Measurements from ENCODE around the gene NANOGP8.

NANOGP8 gene

GRCh38 chr15:35104526-35105147 lies 19.5 kb upstream of the NANOGP8 start:
- Histone ChIP-seq H3K4me2 (no peak overlapping the region), H3K4me3 (IDR thresholded peaks at IDR 0.05; ENCODE audit: insufficient read depth, low read depth, low read length) (no peak overlapping the region), H3K36me3 (ENCODE audit: insufficient read depth) (no peaks in the 10 kb centered on the region), H3K27me3 (ENCODE audit: insufficient read depth, low read depth) (no peaks in the 10 kb centered on the region), H3K79me2 (ENCODE audit: insufficient read depth, low read depth) (no peaks in the 10 kb centered on the region), H3K4me1 (ENCODE audit: low read depth, poor library complexity, severe bottlenecking) (peaks cover 7% of the 10 kb centered on the region), H3K27ac (no peak overlapping the region), H4K20me1 (ENCODE audit: insufficient read depth) (no peaks in the 10 kb centered on the region), H3K9ac (no peak overlapping the region), H2AFZ (ENCODE audit: low read depth) (no peak overlapping the region)
- no peak for TF ChIP-seq CTCF (conservative IDR thresholded peaks at IDR 0.05; ENCODE audit: low read depth, low read length)

GRCh38 chr15:35102186-35102585 lies 17.1 kb upstream of the NANOGP8 start:
- Histone ChIP-seq H3K36me3 (ENCODE audit: insufficient read depth) (no peaks in the 10 kb centered on the region), H2AFZ (ENCODE audit: low read depth) (no peak overlapping the region), H3K4me1 (ENCODE audit: low read depth, poor library complexity, severe bottlenecking) (peaks cover 7% of the 10 kb centered on the region), H3K27ac (no peak overlapping the region), H3K4me3 (IDR thresholded peaks at IDR 0.05; ENCODE audit: insufficient read depth, low read depth, low read length) (no peak overlapping the region), H3K27me3 (ENCODE audit: insufficient read depth, low read depth) (no peaks in the 10 kb centered on the region), H3K4me2 (no peak overlapping the region), H4K20me1 (ENCODE audit: insufficient read depth) (no peaks in the 10 kb centered on the region), H3K9ac (no peak overlapping the region), H3K79me2 (ENCODE audit: insufficient read depth, low read depth) (no peaks in the 10 kb centered on the region)
- no peak for TF ChIP-seq CTCF (conservative IDR thresholded peaks at IDR 0.05; ENCODE audit: low read depth, low read length)

GRCh38 chr15:35101335-35101734 lies 16.2 kb upstream of the NANOGP8 start:
- no peak for TF ChIP-seq CTCF (conservative IDR thresholded peaks at IDR 0.05; ENCODE audit: low read depth, low read length)
- no peaks in the 10 kb centered on the region for H3K27me3 ChIP-seq (ENCODE audit: insufficient read depth, low read depth)
- H3K79me2 ChIP-seq (ENCODE audit: insufficient read depth, low read depth): no peaks in the 10 kb centered on the region
- peaks cover 7% of the 10 kb centered on the region for H3K4me1 ChIP-seq (ENCODE audit: low read depth, poor library complexity, severe bottlenecking)
- no peak overlapping the region for H3K4me3 ChIP-seq (IDR thresholded peaks at IDR 0.05; ENCODE audit: insufficient read depth, low read depth, low read length)
- H3K4me2 ChIP-seq: no peak overlapping the region
- H2AFZ ChIP-seq (ENCODE audit: low read depth): no peak overlapping the region
- H3K9ac ChIP-seq: no peak overlapping the region
- no peaks in the 10 kb centered on the region for H3K36me3 ChIP-seq (ENCODE audit: insufficient read depth)
- no peak overlapping the region for H3K27ac ChIP-seq
- H4K20me1 ChIP-seq (ENCODE audit: insufficient read depth): no peaks in the 10 kb centered on the region

GRCh38 chr15:35098737-35099136 lies 13.6 kb upstream of the NANOGP8 start:
- Histone ChIP-seq H3K27me3 (ENCODE audit: insufficient read depth, low read depth) (no peaks in the 10 kb centered on the region), H3K4me2 (no peak overlapping the region), H3K4me1 (ENCODE audit: low read depth, poor library complexity, severe bottlenecking) (peaks cover 7% of the 10 kb centered on the region), H2AFZ (ENCODE audit: low read depth) (no peak overlapping the region), H3K79me2 (ENCODE audit: insufficient read depth, low read depth) (no peaks in the 10 kb centered on the region), H3K9ac (no peak overlapping the region), H4K20me1 (ENCODE audit: insufficient read depth) (no peaks in the 10 kb centered on the region), H3K36me3 (ENCODE audit: insufficient read depth) (no peaks in the 10 kb centered on the region), H3K4me3 (IDR thresholded peaks at IDR 0.05; ENCODE audit: insufficient read depth, low read depth, low read length) (no peak overlapping the region), H3K27ac (no peak overlapping the region)
- no peak for TF ChIP-seq CTCF (conservative IDR thresholded peaks at IDR 0.05; ENCODE audit: low read depth, low read length)
